T-helper 1 cell treated with Interleukin-12 subunit alpha and Interleukin-12 subunit beta and Interleukin-4 antibody, amounts not matched to agents 30 ng/mL and 1 ng/mL, for 36 hours (primary cell): ENCODE results near the gene RAB23. TPM values are rescaled to one million over a fixed set of nuclear protein-coding genes. Genes with fewer than 3 reads are reported as not detected.

Source experiments
- intact Hi-C: fragments of 100-400 bp; cut with micrococcal nuclease; formaldehyde crosslinking; loops from one replicate; pipeline ENCODE4 v1.15.1; 2024
- total RNA-seq: library from RNA; stranded (reverse); gene quantifications from 2 replicates; pipeline ENCODE4 v1.2.3, GENCODE V29; 2022

The RAB23 gene
- total RNA-seq, 1 donor from 2014 or later, result 3.6 TPM

DNA sequence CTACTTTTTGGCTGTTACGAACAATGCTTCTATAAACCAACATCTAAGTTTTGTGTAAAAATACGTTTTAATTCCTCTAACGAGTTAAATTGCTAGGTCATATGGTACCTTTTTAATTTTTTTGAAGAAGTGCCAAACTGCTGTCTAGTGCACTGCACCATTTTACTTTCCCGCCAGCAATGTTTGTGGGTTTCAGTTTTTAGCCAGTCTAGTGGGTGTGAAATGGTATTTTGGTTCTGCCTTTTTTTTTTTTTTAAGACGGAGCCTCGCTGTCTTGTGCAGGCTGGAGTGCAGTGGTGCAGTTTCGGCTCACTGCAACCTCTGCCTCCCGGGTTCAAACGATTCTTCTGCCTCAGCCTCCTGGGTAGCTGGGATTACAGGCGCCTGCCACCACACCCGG is 84.1 kb downstream of the RAB23 start:
- intact Hi-C loops, result no loop called here

DNA sequence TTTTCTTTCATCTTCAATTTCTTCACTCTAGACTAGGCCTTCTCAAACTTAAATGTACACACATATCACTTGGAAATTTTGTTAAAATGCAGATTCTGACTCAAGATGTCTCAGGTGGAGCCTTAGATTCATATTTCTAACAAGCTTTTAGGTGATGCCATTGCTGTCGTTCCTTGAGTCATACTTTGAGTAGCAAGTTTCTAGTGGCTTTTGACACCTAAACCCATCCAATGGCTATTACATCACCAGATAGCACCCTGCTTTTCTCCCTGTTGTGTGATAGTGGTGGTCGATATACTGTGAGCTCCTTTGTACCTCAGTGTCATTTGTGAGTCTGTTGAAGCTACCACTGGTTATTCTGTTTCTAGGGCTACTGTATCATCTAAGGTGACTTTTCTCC is 84.8 kb downstream of the RAB23 start:
- intact Hi-C loops, result loop anchor here (2.0 kb wide), 1 partner anchor 35 kb away; the partner anchor contains the start of gene BAG2

Other genes starting within 250 kb of the RAB23 start
- gene KIAA1586, start 175.6 kb downstream of the RAB23 start, total RNA-seq, result 14.9 and 15.6 TPM in 2 replicates
- gene ZNF451, start 132.1 kb downstream of the RAB23 start, total RNA-seq, result 74.6 and 80.2 TPM in 2 replicates
- 8.4 and 8.8 TPM in 2 replicates for gene BAG2, start 50.0 kb downstream of the RAB23 start, total RNA-seq
- gene PRIM2, start 95.3 kb upstream of the RAB23 start, total RNA-seq, result 34.9 and 36.3 TPM in 2 replicates